ENCODE results near the gene NTRK3. TPM values are rescaled to one million over a fixed set of nuclear protein-coding genes. Genes with fewer than 3 reads are reported as not detected.

NTRK3 gene
- total RNA-seq, 1 experiment from 2014 or later = not detected

DNA sequence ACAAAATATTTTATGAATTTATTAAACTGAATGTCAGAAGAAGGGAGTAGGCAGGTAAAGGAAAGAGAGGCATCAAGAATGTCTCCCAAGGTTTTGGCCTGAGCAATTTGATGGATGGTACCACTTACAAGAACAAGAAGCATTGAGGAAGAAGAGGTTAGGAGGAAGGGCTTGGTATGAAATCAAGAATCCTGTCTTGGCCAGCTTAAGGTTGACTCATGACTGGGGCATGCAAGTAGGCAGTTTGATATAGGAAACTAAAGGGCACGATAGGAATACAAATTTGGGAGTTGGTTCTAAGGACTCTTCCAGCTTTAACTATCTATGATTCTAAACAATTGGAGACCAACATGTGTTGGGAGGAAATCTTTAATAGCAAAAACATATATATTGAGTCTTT is 79.1 kb downstream of the NTRK3 start:
- H3K4me3 Mint-ChIP-seq (ENCODE audit: low read depth, unreplicated experiment) = no peak overlapping the region
- H3K27me3 Mint-ChIP-seq (ENCODE audit: unreplicated experiment) = peaks cover 68% of the 10 kb centered on the region
- H3K4me1 Mint-ChIP-seq (ENCODE audit: low read depth, unreplicated experiment) = no peaks in the 10 kb centered on the region
- BruUV-seq (replicated peaks) = no TSS peak
- intact Hi-C loops (cut with micrococcal nuclease; ENCODE audit: unreplicated experiment) = no loop called here
- DNase-seq = no peak
- H3K36me3 Mint-ChIP-seq (ENCODE audit: insufficient read depth, unreplicated experiment) = no peaks in the 10 kb centered on the region
- CTCF ChIA-PET = no interaction called here
- H3K9me3 Mint-ChIP-seq (ENCODE audit: low read depth, unreplicated experiment) = no peaks in the 10 kb centered on the region
- H3K27ac Mint-ChIP-seq (ENCODE audit: unreplicated experiment) = no peak overlapping the region
- TF ChIP-seq, protein P1, sequence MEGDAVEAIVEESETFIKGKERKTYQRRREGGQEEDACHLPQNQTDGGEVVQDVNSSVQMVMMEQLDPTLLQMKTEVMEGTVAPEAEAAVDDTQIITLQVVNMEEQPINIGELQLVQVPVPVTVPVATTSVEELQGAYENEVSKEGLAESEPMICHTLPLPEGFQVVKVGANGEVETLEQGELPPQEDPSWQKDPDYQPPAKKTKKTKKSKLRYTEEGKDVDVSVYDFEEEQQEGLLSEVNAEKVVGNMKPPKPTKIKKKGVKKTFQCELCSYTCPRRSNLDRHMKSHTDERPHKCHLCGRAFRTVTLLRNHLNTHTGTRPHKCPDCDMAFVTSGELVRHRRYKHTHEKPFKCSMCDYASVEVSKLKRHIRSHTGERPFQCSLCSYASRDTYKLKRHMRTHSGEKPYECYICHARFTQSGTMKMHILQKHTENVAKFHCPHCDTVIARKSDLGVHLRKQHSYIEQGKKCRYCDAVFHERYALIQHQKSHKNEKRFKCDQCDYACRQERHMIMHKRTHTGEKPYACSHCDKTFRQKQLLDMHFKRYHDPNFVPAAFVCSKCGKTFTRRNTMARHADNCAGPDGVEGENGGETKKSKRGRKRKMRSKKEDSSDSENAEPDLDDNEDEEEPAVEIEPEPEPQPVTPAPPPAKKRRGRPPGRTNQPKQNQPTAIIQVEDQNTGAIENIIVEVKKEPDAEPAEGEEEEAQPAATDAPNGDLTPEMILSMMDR (IDR thresholded peaks at IDR 0.05; ENCODE audit: unreplicated experiment) = no peak

DNA sequence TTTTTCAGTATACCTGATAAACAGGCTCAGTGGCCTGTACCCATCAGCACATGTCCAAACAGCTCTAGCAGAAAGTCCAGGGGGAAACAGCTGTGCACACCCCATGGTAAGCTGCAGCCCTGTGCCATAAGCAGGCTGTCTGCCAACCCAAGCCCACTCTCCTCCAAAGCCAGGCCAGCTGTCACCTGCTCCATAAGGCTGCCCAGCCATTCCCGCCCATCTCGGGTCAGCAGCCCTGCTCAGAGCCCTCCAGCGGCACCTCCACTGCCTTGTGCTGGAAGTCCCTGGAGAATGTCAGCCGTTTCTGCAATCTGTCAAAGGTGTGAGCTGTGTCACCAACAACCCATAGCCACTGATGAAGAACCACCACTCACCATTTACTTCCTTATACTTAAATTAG is 82.0 kb downstream of the NTRK3 start:
- TF ChIP-seq, protein P1 (IDR thresholded peaks at IDR 0.05; ENCODE audit: unreplicated experiment) = no peak
- Mint-ChIP-seq H3K9me3 (ENCODE audit: low read depth, unreplicated experiment) (no peaks in the 10 kb centered on the region), H3K4me3 (ENCODE audit: low read depth, unreplicated experiment) (no peak overlapping the region), H3K27ac (ENCODE audit: unreplicated experiment) (no peak overlapping the region), H3K36me3 (ENCODE audit: insufficient read depth, unreplicated experiment) (no peaks in the 10 kb centered on the region), H3K27me3 (ENCODE audit: unreplicated experiment) (peaks cover 51% of the 10 kb centered on the region), H3K4me1 (ENCODE audit: low read depth, unreplicated experiment) (no peaks in the 10 kb centered on the region)
- CTCF ChIA-PET = no interaction called here
- DNase-seq = no peak
- BruUV-seq (replicated peaks) = no TSS peak
- intact Hi-C loops (cut with micrococcal nuclease; ENCODE audit: unreplicated experiment) = no loop called here

DNA sequence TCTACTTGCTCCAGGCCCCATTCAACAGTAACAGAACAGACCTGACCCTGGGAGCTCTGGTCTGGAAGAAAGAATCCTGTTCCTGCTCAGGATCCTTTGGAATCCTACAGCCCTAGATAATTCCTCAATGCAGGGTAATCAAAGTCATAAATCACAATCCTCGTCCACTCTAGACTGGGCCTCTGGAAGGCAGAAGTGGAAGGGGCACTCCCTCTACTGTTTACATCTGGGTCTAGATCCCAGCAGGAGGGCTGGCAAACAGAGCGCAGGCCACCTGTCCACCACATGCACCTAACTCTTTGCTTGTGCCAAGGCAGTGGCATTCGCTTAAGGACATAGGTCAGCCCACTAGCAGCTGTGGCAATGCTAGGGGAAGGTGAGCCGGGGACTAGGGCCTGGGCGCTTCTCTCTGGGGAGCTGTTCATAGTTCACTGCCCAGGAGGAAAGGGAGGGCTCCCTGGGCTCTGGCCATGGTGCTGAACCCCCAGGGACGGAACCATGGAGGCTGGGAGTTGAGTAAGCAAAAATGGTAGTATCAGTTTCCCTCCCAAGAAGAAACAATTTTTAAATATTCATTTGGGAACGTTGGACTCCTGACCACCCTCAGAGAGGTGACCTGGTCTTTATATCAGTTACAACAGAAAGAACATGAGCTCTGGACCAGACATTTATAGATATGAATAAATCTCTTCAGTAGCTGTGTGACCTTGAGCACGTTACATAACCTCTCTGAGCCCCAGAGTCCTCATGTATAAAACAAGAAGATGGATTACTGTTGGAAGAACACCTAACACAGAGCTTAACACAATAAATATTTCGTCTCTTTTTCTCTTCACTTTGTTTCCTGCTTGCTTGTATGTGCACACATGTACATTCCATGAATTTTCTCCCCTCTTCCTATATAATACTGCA is 90.2 kb downstream of the NTRK3 start:
- no peaks in the 10 kb centered on the region for H3K36me3 Mint-ChIP-seq (ENCODE audit: insufficient read depth, unreplicated experiment)
- no peaks in the 10 kb centered on the region for H3K9me3 Mint-ChIP-seq (ENCODE audit: low read depth, unreplicated experiment)
- no peak overlapping the region for H3K27ac Mint-ChIP-seq (ENCODE audit: unreplicated experiment)
- BruUV-seq (replicated peaks) = no TSS peak
- intact Hi-C loops (cut with micrococcal nuclease; ENCODE audit: unreplicated experiment) = no loop called here
- CTCF ChIA-PET = interaction anchor here (0.6 kb wide), 1 partner anchor 1464 kb away, joined by 12 read pairs; no protein-coding TSS in a partner anchor
- DNase-seq = peak; percentile 23
- peaks cover 64% of the 10 kb centered on the region for H3K27me3 Mint-ChIP-seq (ENCODE audit: unreplicated experiment)
- no peaks in the 10 kb centered on the region for H3K4me1 Mint-ChIP-seq (ENCODE audit: low read depth, unreplicated experiment)
- H3K4me3 Mint-ChIP-seq (ENCODE audit: low read depth, unreplicated experiment) = no peak overlapping the region
- TF ChIP-seq, protein P1 (IDR thresholded peaks at IDR 0.05; ENCODE audit: unreplicated experiment) = no peak

DNA sequence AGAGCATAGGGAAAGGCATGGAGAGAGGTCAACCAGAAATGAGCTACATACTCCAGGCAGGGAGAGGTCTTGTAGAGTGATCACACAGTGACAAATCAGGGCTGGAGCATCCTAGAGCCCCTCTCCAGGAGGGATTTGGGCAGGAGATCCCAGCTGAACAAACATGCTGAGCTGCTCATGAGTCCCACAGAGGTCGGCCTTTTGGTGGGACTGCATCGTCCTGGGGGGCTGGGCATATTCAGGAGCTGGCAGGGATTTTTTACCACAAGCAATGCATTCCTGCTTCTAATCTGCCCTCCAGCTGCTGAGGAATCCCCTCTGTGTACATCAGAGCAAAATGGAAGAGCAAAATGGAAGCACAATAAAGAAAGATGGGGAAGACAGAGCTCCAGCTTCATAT is 94.9 kb downstream of the NTRK3 start:
- Mint-ChIP-seq H3K4me1 (ENCODE audit: low read depth, unreplicated experiment) (no peaks in the 10 kb centered on the region), H3K9me3 (ENCODE audit: low read depth, unreplicated experiment) (peaks cover 3% of the 10 kb centered on the region), H3K27ac (ENCODE audit: unreplicated experiment) (no peak overlapping the region), H3K4me3 (ENCODE audit: low read depth, unreplicated experiment) (no peak overlapping the region), H3K36me3 (ENCODE audit: insufficient read depth, unreplicated experiment) (no peaks in the 10 kb centered on the region), H3K27me3 (ENCODE audit: unreplicated experiment) (peaks cover 55% of the 10 kb centered on the region)
- CTCF ChIA-PET = interaction anchor here (0.6 kb wide), 1 partner anchor 45 kb away, joined by 3 read pairs; no protein-coding TSS in a partner anchor
- TF ChIP-seq, protein P1 (IDR thresholded peaks at IDR 0.05; ENCODE audit: unreplicated experiment) = no peak
- no peak for DNase-seq
- intact Hi-C loops (cut with micrococcal nuclease; ENCODE audit: unreplicated experiment) = no loop called here
- BruUV-seq (replicated peaks) = no TSS peak
